Thymus (tissue), 11 donors: ENCODE results near the gene GNAI1. TPM values are rescaled to one million over a fixed set of nuclear protein-coding genes. Genes with fewer than 3 reads are reported as not detected.
A peak's percentile ranks its signal among the peaks of the same experiment; 100 is the strongest.

Experiments used
- DNase-seq, 9 donors: peaks; one replicate each; pipeline ENCODE4 v3.0.0-alpha.2; 2013; ENCODE audit warnings: low spot score in 9 of 9, low read depth in 6 of 9, missing footprints in 1 of 9
- H3K27ac ChIP-seq, 2 donors: one replicate each; pipeline ENCODE4 v1.5.1; 2013; ENCODE audit warnings: control low read depth in 1 of 2, low read depth in 1 of 2, low read length in 1 of 2, mild to moderate bottlenecking in 1 of 2, moderate library complexity in 1 of 2
- H3K27me3 ChIP-seq, 2 donors: one replicate each; pipeline ENCODE4 v1.5.1; 2013; ENCODE audit warnings: low read length in 1 of 2; ENCODE audit not compliant: control insufficient read depth in 2 of 2, insufficient read depth in 1 of 2
- H3K36me3 ChIP-seq, 2 donors: one replicate each; pipeline ENCODE4 v1.5.1; 2013; ENCODE audit warnings: low read length in 1 of 2, mild to moderate bottlenecking in 1 of 2, moderate library complexity in 1 of 2; ENCODE audit not compliant: control insufficient read depth in 2 of 2, insufficient read depth in 2 of 2
- H3K4me1 ChIP-seq, 2 donors: one replicate each; pipeline ENCODE4 v1.5.1; 2013; ENCODE audit warnings: low read length in 2 of 2; ENCODE audit not compliant: control insufficient read depth in 2 of 2, insufficient read depth in 2 of 2
- H3K4me3 ChIP-seq, 2 donors: one replicate each; pipeline ENCODE4 v1.5.1; 2013; ENCODE audit warnings: low read length in 2 of 2, control low read depth in 1 of 2, mild to moderate bottlenecking in 1 of 2
- H3K9me3 ChIP-seq, 2 donors: one replicate each; pipeline ENCODE4 v1.5.1; 2013; ENCODE audit warnings: low read length in 1 of 2, mild to moderate bottlenecking in 1 of 2; ENCODE audit not compliant: control insufficient read depth in 2 of 2, insufficient read depth in 1 of 2
- WGBS: extraction: QIAGEN DNeasy Blood & Tissue Kit; methylation state at CpG from one replicate; pipeline ENCODE4 v1.1.7; 2013; 5-methylcytosine and 5-hydroxymethylcytosine counted together
- polyA plus RNA-seq: library from polyadenylated mRNA; stranded (reverse); fragments of 200-250 nt; gene quantifications from one replicate; pipeline ENCODE4 v1.2.3, GENCODE V29; 2013
- total RNA-seq: library from RNA; stranded (reverse); fragments of 120-200 nt; gene quantifications from one replicate; pipeline ENCODE4 v1.2.4, GENCODE V29; 2013
- donor health status: healthy.

The GNAI1 gene
- total and polyA plus RNA-seq, 2 donors, result 10.2 to 12.6 TPM

- H3K4me1 ChIP-seq, result no peaks in the 10 kb centered on the region
- H3K27me3 ChIP-seq, result no peaks in the 10 kb centered on the region
- DNase-seq, result no peak
- no peaks in the 10 kb centered on the region for H3K9me3 ChIP-seq
- H3K36me3 ChIP-seq, result no peaks in the 10 kb centered on the region
- 39% methylated on average over 2 of the region's 2 CpGs for WGBS
- H3K27ac ChIP-seq, result no peak overlapping the region
- no peak overlapping the region for H3K4me3 ChIP-seq
These were observed 72.9 kb downstream of the GNAI1 start for GRCh38 chr7:80207501-80207900.

- DNase-seq, result no peak
- H3K27me3 ChIP-seq, result no peaks in the 10 kb centered on the region
- WGBS, result 89% methylated on average over 2 of the region's 2 CpGs
- H3K4me1 ChIP-seq, result no peaks in the 10 kb centered on the region
- H3K9me3 ChIP-seq, result no peaks in the 10 kb centered on the region
- H3K4me3 ChIP-seq, result no peak overlapping the region
- H3K36me3 ChIP-seq, result no peaks in the 10 kb centered on the region
- no peak overlapping the region for H3K27ac ChIP-seq
These were observed 74.1 kb downstream of the GNAI1 start for GRCh38 chr7:80208700-80209099.

GRCh38 chr7:80210400-80210799 is 75.8 kb downstream of the GNAI1 start:
- WGBS, result 86% methylated on average over 3 of the region's 3 CpGs
- H3K27me3 ChIP-seq, result no peaks in the 10 kb centered on the region
- no peaks in the 10 kb centered on the region for H3K36me3 ChIP-seq
- no peak for DNase-seq
- no peak overlapping the region for H3K4me3 ChIP-seq
- no peak overlapping the region for H3K27ac ChIP-seq
- H3K4me1 ChIP-seq, result peaks cover 0 to 3% of the 10 kb centered on the region in 2 donors
- no peaks in the 10 kb centered on the region for H3K9me3 ChIP-seq

GRCh38 chr7:80213814-80214213 is 79.2 kb downstream of the GNAI1 start:
- no peak overlapping the region for H3K4me3 ChIP-seq
- no peak for DNase-seq
- WGBS, result 97% methylated on average over 4 of the region's 4 CpGs
- H3K36me3 ChIP-seq, result no peaks in the 10 kb centered on the region
- H3K9me3 ChIP-seq, result no peaks in the 10 kb centered on the region
- H3K27ac ChIP-seq, result no peak overlapping the region
- H3K27me3 ChIP-seq, result no peaks in the 10 kb centered on the region
- H3K4me1 ChIP-seq, result peaks cover 3 to 9% of the 10 kb centered on the region in 2 donors

GRCh38 chr7:80215734-80216133 is 81.1 kb downstream of the GNAI1 start:
- peak in 3 of 9 donors; percentile 9 to 46 (median 26) for DNase-seq

GRCh38 chr7:80216996-80217842 is 82.6 kb downstream of the GNAI1 start:
- Histone ChIP-seq H3K27ac (peak overlapping the region in 1 of 2 donors; percentile 27), H3K9me3 (no peaks in the 10 kb centered on the region), H3K4me3 (no peak overlapping the region), H3K36me3 (no peaks in the 10 kb centered on the region), H3K27me3 (no peaks in the 10 kb centered on the region), H3K4me1 (peaks cover 3 to 9% of the 10 kb centered on the region in 2 donors)
- 91% methylated on average over 2 of the region's 2 CpGs for WGBS
- peak; percentile 23 to 85 (median 51) for DNase-seq

More at GRCh38 chr7:80215734-80216133, 81.1 kb downstream of the GNAI1 start:
- Histone ChIP-seq H3K9me3 (no peaks in the 10 kb centered on the region), H3K4me1 (peaks cover 3 to 9% of the 10 kb centered on the region in 2 donors), H3K4me3 (no peak overlapping the region), H3K27me3 (no peaks in the 10 kb centered on the region), H3K27ac (no peak overlapping the region), H3K36me3 (no peaks in the 10 kb centered on the region)
- 49% methylated on average over 3 of the region's 3 CpGs for WGBS

GRCh38 chr7:80218723-80219122 is 84.1 kb downstream of the GNAI1 start:
- Histone ChIP-seq H3K4me3 (no peak overlapping the region), H3K27ac (no peak overlapping the region), H3K36me3 (no peaks in the 10 kb centered on the region), H3K27me3 (no peaks in the 10 kb centered on the region), H3K4me1 (peaks cover 3 to 9% of the 10 kb centered on the region in 2 donors), H3K9me3 (no peaks in the 10 kb centered on the region)
- no peak for DNase-seq
- 90% methylated on average over 3 of the region's 3 CpGs for WGBS

- H3K27ac ChIP-seq, result no peak overlapping the region
- H3K36me3 ChIP-seq, result no peaks in the 10 kb centered on the region
- peaks cover 0 to 9% of the 10 kb centered on the region in 2 donors for H3K4me1 ChIP-seq
- H3K9me3 ChIP-seq, result no peaks in the 10 kb centered on the region
- no peaks in the 10 kb centered on the region for H3K27me3 ChIP-seq
- 98% methylated on average over 6 of the region's 6 CpGs for WGBS
- H3K4me3 ChIP-seq, result no peak overlapping the region
- no peak for DNase-seq
These were observed 85.5 kb downstream of the GNAI1 start for GRCh38 chr7:80220022-80220634.

- Histone ChIP-seq H3K9me3 (no peaks in the 10 kb centered on the region), H3K4me1 (no peaks in the 10 kb centered on the region), H3K4me3 (no peak overlapping the region), H3K27me3 (peaks cover 0 to 2% of the 10 kb centered on the region in 2 donors), H3K27ac (no peak overlapping the region), H3K36me3 (no peaks in the 10 kb centered on the region)
- DNase-seq, result no peak
- WGBS, result 88% methylated on average over 1 of the region's 1 CpG
These were observed 89.8 kb downstream of the GNAI1 start for GRCh38 chr7:80224415-80224814.
